GM12878 (cell line): ENCODE results near the gene KITLG.

Source experiments
- HDAC6 ChIP-seq: fragments of 200-600 bp; sonication (generic); IDR thresholded peaks from one replicate; pipeline ENCODE4 v1.8.0; 2017; ENCODE audit warnings: antibody characterized with exemption; ENCODE audit not compliant: unreplicated experiment
- IKZF1 ChIP-seq: fragments of 450-650 bp; conservative IDR thresholded peaks from 2 replicates; pipeline ENCODE4 v1.6.1; 2017; ENCODE audit warnings: antibody characterized with exemption, mild to moderate bottlenecking
- SIN3A ChIP-seq: IDR thresholded peaks from 2 replicates; pipeline ENCODE4 v1.6.1; 2012; ENCODE audit warnings: low read depth, low read length, improper control_type of control experiment
- TF ChIP-seq, protein P1 (sequence below): IDR thresholded peaks from 2 replicates; pipeline ENCODE4 v1.6.1; 2012; ENCODE audit warnings: mild to moderate bottlenecking, low read depth, low read length

DNA sequence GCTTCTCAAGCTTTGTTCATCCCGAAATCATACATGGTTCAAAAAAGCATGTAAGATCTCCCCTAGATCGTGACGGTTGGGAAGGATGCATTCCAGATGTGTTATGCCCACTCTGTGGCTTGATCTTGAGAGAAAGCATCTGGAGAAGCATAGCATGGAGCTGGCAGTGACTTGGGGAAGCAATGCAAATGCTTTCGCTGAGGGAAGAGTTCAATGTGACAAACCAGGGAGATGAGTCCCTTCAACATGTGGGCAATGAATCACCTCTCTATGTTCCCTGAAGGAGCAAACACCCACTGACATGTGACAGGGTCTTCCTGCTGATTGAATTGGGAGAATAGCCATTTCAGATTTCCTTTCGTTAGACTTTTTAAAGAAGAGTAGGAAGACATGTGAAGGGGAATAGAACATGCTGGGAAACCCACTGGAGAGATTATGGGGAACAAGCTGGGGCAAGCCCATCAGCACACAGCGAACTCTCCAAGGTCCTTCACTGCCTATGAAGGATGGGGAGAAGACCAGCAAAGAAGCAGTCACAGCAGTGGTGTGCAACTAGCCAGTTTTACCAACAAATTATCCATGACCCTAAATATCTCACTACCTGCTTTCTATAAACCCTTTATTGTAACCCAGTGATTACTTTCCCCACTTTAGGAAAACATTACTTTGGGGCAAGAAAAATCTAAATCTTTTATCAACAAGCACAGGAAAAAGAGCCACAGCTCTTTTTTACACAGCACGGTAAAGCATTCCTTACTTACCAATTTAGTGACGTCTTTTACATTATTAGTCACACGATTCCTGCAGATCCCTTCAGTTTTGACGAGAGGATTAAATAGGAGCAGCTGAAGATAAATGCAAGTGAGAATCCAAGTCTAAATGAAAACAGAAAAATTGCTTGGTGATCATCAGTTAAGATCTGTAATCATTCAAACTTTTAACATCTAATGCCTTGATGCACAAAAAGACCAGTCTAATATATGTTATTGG lies 35.0 kb downstream of the KITLG start:
- TF ChIP-seq HDAC6 (no peak), IKZF1 (no peak), SIN3A (no peak)
- TF ChIP-seq, protein P1, sequence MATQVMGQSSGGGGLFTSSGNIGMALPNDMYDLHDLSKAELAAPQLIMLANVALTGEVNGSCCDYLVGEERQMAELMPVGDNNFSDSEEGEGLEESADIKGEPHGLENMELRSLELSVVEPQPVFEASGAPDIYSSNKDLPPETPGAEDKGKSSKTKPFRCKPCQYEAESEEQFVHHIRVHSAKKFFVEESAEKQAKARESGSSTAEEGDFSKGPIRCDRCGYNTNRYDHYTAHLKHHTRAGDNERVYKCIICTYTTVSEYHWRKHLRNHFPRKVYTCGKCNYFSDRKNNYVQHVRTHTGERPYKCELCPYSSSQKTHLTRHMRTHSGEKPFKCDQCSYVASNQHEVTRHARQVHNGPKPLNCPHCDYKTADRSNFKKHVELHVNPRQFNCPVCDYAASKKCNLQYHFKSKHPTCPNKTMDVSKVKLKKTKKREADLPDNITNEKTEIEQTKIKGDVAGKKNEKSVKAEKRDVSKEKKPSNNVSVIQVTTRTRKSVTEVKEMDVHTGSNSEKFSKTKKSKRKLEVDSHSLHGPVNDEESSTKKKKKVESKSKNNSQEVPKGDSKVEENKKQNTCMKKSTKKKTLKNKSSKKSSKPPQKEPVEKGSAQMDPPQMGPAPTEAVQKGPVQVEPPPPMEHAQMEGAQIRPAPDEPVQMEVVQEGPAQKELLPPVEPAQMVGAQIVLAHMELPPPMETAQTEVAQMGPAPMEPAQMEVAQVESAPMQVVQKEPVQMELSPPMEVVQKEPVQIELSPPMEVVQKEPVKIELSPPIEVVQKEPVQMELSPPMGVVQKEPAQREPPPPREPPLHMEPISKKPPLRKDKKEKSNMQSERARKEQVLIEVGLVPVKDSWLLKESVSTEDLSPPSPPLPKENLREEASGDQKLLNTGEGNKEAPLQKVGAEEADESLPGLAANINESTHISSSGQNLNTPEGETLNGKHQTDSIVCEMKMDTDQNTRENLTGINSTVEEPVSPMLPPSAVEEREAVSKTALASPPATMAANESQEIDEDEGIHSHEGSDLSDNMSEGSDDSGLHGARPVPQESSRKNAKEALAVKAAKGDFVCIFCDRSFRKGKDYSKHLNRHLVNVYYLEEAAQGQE: no peak
